GM12878 (cell line): ENCODE results near the gene CDC45. TPM values are rescaled to one million over a fixed set of nuclear protein-coding genes. Genes with fewer than 3 reads are reported as not detected.

Source experiments
- ATAC-seq: fragments of 200-7000 bp; cut with Tn5 transposase; 3 replicates; pipeline ENCODE4 v1.9.1; 2020; ENCODE audit warnings: mild to moderate bottlenecking, moderate library complexity
- BruUV-seq: library from RNA; stranded (reverse); fragments of 400-500 nt; replicated peaks from 2 replicates; lab custom pipeline; 2021; lab: Mats Ljungman, UMichigan
- CTCF ChIA-PET: fragments of 300-600 bp; sonication (Branson Sonifier 250); formaldehyde crosslinking; extraction: SDS; loops from one replicate; lab custom pipeline; 2021; ENCODE audit warnings: inconsistent platforms; lab: Yijun Ruan, JAX
- POLR2A ChIA-PET: fragments of 350-600 bp; formaldehyde crosslinking; extraction: SDS; loops from one replicate; lab custom pipeline; 2021; ENCODE audit warnings: inconsistent platforms; lab: Charles Lee
- RAD21 ChIA-PET: fragments of 300-600 bp; sonication (Branson Sonifier 250); formaldehyde crosslinking; loops from one replicate; lab custom pipeline; 2023; ENCODE audit warnings: antibody characterized with exemption; ENCODE audit not compliant: unreplicated experiment; lab: Charles Lee
- SMC1A ChIA-PET: fragments of 300-600 bp; sonication (Branson Sonifier 250); formaldehyde crosslinking; loops from one replicate; lab custom pipeline; 2023; ENCODE audit not compliant: unreplicated experiment, uncharacterized antibody; lab: Charles Lee
- DNase-seq: peaks from one replicate; pipeline ENCODE4 v3.0.0-alpha.2; 2011; ENCODE audit warnings: low read depth, low spot score
- FAIRE-seq: peaks from 3 replicates; lab custom pipeline; 2011; peaks lifted over from hg19 to GRCh38; lab: Jason Lieb, UNC
- H2AFZ ChIP-seq: 2 replicates; pipeline ENCODE4 v1.6.0; 2011; ENCODE audit warnings: low read depth, low read length, control low read depth; ENCODE audit not compliant: control insufficient read depth
- H3K27ac ChIP-seq: 2 replicates; pipeline ENCODE4 v1.5.1; 2011; ENCODE audit warnings: control low read depth; ENCODE audit not compliant: control insufficient read depth, insufficient read depth
- H3K27me3 ChIP-seq, 2 experiments: replicated peaks in 1 of 2; 2 replicates each; pipeline versions ENCODE4 v1.6.0 to v1.6.1; 2011; ENCODE audit warnings: low read length in 1 of 2; ENCODE audit not compliant: control insufficient read depth in 2 of 2, insufficient read depth in 2 of 2
- H3K36me3 ChIP-seq, 2 experiments: 2 replicates each; pipeline ENCODE4 v1.5.1; 2011; ENCODE audit warnings: low read length in 1 of 2; ENCODE audit not compliant: control insufficient read depth in 2 of 2, insufficient read depth in 2 of 2
- H3K4me1 ChIP-seq: 2 replicates; pipeline ENCODE4 v1.6.1; 2011; ENCODE audit warnings: mild to moderate bottlenecking, low read length, moderate library complexity, mixed read lengths; ENCODE audit not compliant: control insufficient read depth, insufficient read depth
- H3K4me2 ChIP-seq: 2 replicates; pipeline ENCODE4 v1.6.0; 2011; ENCODE audit warnings: control low read depth; ENCODE audit not compliant: control insufficient read depth, insufficient read depth
- H3K4me3 ChIP-seq: fragments of 200-600 bp; sonication (generic); 2 replicates; pipeline ENCODE4 v1.5.1; 2016
- H3K79me2 ChIP-seq: 2 replicates; pipeline ENCODE4 v1.6.0; 2011; ENCODE audit warnings: low read length; ENCODE audit not compliant: control insufficient read depth, insufficient read depth
- H3K9ac ChIP-seq: 2 replicates; pipeline ENCODE4 v1.8.0; 2011; ENCODE audit warnings: low read length, control low read depth, mixed read lengths; ENCODE audit not compliant: control insufficient read depth, insufficient read depth
- H3K9me3 ChIP-seq: replicated peaks from 3 replicates; pipeline ENCODE4 v1.5.1; 2011; ENCODE audit warnings: mild to moderate bottlenecking, low read length; ENCODE audit not compliant: control insufficient read depth, insufficient read depth
- H4K20me1 ChIP-seq: 2 replicates; pipeline ENCODE4 v1.6.0; 2011; ENCODE audit not compliant: control insufficient read depth, insufficient read depth
- BHLHE40 ChIP-seq, 2 experiments: fragments of 450-650 bp in 1 of 2; IDR thresholded peaks; 2 replicates each; pipeline ENCODE4 v1.6.1; 2011 to 2017; ENCODE audit warnings: low read depth in 2 of 2, borderline replicate concordance in 1 of 2, improper control_type of control experiment in 1 of 2, low read length in 1 of 2, mild to moderate bottlenecking in 1 of 2
- BRCA1 ChIP-seq: IDR thresholded peaks from 2 replicates; pipeline ENCODE4 v1.6.1; 2011; ENCODE audit warnings: low read depth, low read length, improper control_type of control experiment
- ESRRA ChIP-seq: IDR thresholded peaks from 2 replicates; pipeline ENCODE4 v1.6.1; 2012; ENCODE audit warnings: mild to moderate bottlenecking, low read length, improper control_type of control experiment
- KAT2A ChIP-seq: conservative IDR thresholded peaks from 2 replicates; pipeline ENCODE4 v1.6.1; 2011; ENCODE audit warnings: low read depth, low read length; ENCODE audit not compliant: control insufficient read depth
- MTA3 ChIP-seq: IDR thresholded peaks from 2 replicates; pipeline ENCODE4 v1.6.1; 2012; ENCODE audit warnings: low read length, inconsistent platforms, borderline replicate concordance
- NFYB ChIP-seq: IDR thresholded peaks from 2 replicates; pipeline ENCODE4 v1.6.1; 2011; ENCODE audit warnings: low read depth, mild to moderate bottlenecking, low read length, improper control_type of control experiment, moderate library complexity; ENCODE audit not compliant: insufficient read depth
- POLR2A ChIP-seq: IDR thresholded peaks from 2 replicates; pipeline ENCODE4 v1.6.1; 2011; ENCODE audit warnings: low read depth, mild to moderate bottlenecking, low read length
- POLR2AphosphoS2 ChIP-seq: IDR thresholded peaks from 2 replicates; pipeline ENCODE4 v1.6.1; 2011; ENCODE audit warnings: low read depth, mild to moderate bottlenecking, low read length, improper control_type of control experiment, moderate library complexity
- WGBS: methylation state at CpG from one replicate; pipeline ENCODE4 v1.1.6; 2016; ENCODE audit warnings: low lambda C conversion rate; ENCODE audit not compliant: insufficient replicate concordance, insufficient coverage; ENCODE audit errors: missing lambda C conversion rate; 5-methylcytosine and 5-hydroxymethylcytosine counted together
- in situ Hi-C: fragments of 300-500 bp; cut with MboI; formaldehyde crosslinking; loops from 9 replicates; pipeline ENCODE4 v1.14.3; 2018; ENCODE audit warnings: mixed read lengths
- intact Hi-C: fragments of 100-400 bp; cut with micrococcal nuclease; formaldehyde crosslinking; loops from one replicate; pipeline ENCODE4 v1.14.2; 2022; ENCODE audit not compliant: unreplicated experiment
- polyA plus RNA-seq, 11 experiments: library from polyadenylated mRNA; depleted of rRNA in 4 of 11; unstranded in 6 of 11; stranded (reverse) in 5 of 11; fragments of >200 nt; fragmentation: Nextera tagmentation in 4 of 11; fragmentation: Illumina TruSeq in 1 of 11; extraction: Ambion mirVana in 4 of 11; extraction: Trizol in 1 of 11; gene quantifications; 1 replicate in 1 of 11; 2 replicates in 10 of 11; pipeline versions ENCODE4 v1.2.1 to v1.2.3, GENCODE V29; 2011 to 2016; ENCODE audit warnings: inconsistent platforms in 2 of 11, missing spikeins in 2 of 11, low read depth in 1 of 11
- total RNA-seq, 4 experiments: library from RNA; depleted of rRNA in 3 of 4; stranded (reverse); fragments of >200 nt in 3 of 4; fragmentation: Illumina TruSeq in 1 of 4; extraction: Trizol in 1 of 4; gene quantifications; 2 replicates each; pipeline versions ENCODE4 v1.2.1 to v1.2.3, GENCODE V29; 2013 to 2021

The CDC45 gene
- total and polyA plus RNA-seq, 10 of the 15 experiments (the other 5 are each of a cell fraction or from before 2014, with no cell fraction given) = 40.8 to 88.5 (median 54.2) TPM

GRCh38 chr22:19526076-19526701 lies 46.5 kb downstream of the CDC45 start:
- H2AFZ ChIP-seq = no peak overlapping the region
- no peaks in the 10 kb centered on the region for H3K9me3 ChIP-seq
- in situ Hi-C loops = no loop called here
- FAIRE-seq = no peak
- POLR2A ChIA-PET = no interaction called here
- CTCF ChIA-PET = interaction anchor here (0.6 to 1.1 kb wide), 2 partner anchors 83 to 197 kb away, joined by 3 read pairs; partner anchors contain the start of gene GP1BB
- no peak for DNase-seq
- no peak overlapping the region for H3K9ac ChIP-seq
- H3K36me3 ChIP-seq = no peaks in the 10 kb centered on the region
- SMC1A ChIA-PET = no interaction called here
- no peak overlapping the region for H3K27ac ChIP-seq
- RAD21 ChIA-PET = no interaction called here
- peaks cover 0 to 2% of the 10 kb centered on the region in 2 experiments; a peak in 2 of 4 replicates for H3K27me3 ChIP-seq
- H3K4me2 ChIP-seq = no peak overlapping the region
- H4K20me1 ChIP-seq = no peaks in the 10 kb centered on the region
- BruUV-seq = no TSS peak
- no peaks in the 10 kb centered on the region for H3K4me1 ChIP-seq
- WGBS = 50% methylated on average over 11 of the region's 11 CpGs
- no peak for TF ChIP-seq KAT2A
- TF ChIP-seq BHLHE40 (IDR thresholded peaks at IDR 0.05; ENCODE audit: borderline replicate concordance in 1 of 2, low read depth in 2 of 2, low read length in 1 of 2) = no peak
- no peak for TF ChIP-seq BRCA1
- no peak for TF ChIP-seq POLR2A
- no peak for TF ChIP-seq ESRRA
- no peak for TF ChIP-seq NFYB
- TF ChIP-seq POLR2AphosphoS2 = no peak
- TF ChIP-seq MTA3 = no peak
- no peak for ATAC-seq
- intact Hi-C loops = no loop called here
- no peaks in the 10 kb centered on the region for H3K79me2 ChIP-seq
- H3K4me3 ChIP-seq = no peak overlapping the region
